BLaER1 treated with 17β-estradiol and CSF1 and Interleukin-3, amounts not matched to agents 10 nM and 100 nM (cell line): ENCODE measurements around the gene VSTM2L.

Experiments used
- H3K27ac ChIP-seq, 11 experiments: shearing (Covaris generic); formaldehyde crosslinking; 2 replicates each; pipeline ENCODE4 v1.8.1; 2022
- H3K27me3 ChIP-seq, 11 experiments: shearing (Covaris generic); formaldehyde crosslinking; 2 replicates each; pipeline ENCODE4 v1.8.1; 2022
- H3K36me3 ChIP-seq, 11 experiments: shearing (Covaris generic); formaldehyde crosslinking; 2 replicates each; pipeline ENCODE4 v1.8.1; 2022
- H3K4me1 ChIP-seq, 10 experiments: shearing (Covaris generic); formaldehyde crosslinking; 2 replicates each; pipeline ENCODE4 v1.8.1; 2022
- H3K4me2 ChIP-seq, 11 experiments: shearing (Covaris generic); formaldehyde crosslinking; 2 replicates each; pipeline ENCODE4 v1.8.1; 2022
- H3K4me3 ChIP-seq, 10 experiments: shearing (Covaris generic); formaldehyde crosslinking; 2 replicates each; pipeline ENCODE4 v1.8.1; 2022
- H3K9ac ChIP-seq, 11 experiments: shearing (Covaris generic); formaldehyde crosslinking; 2 replicates each; pipeline ENCODE4 v1.8.1; 2022
- H3K9me3 ChIP-seq, 11 experiments: shearing (Covaris generic); formaldehyde crosslinking; replicated peaks in 1 of 11; 2 replicates each; pipeline ENCODE4 v1.8.1; 2022
- H4K20me1 ChIP-seq, 11 experiments: shearing (Covaris generic); formaldehyde crosslinking; 2 replicates each; pipeline ENCODE4 v1.8.1; 2022
- Cebpa-rat ChIP-seq, 11 experiments: shearing (Covaris generic); IDR thresholded peaks; 2 replicates each; pipeline ENCODE4 v1.8.1; 2022

VSTM2L gene

DNA sequence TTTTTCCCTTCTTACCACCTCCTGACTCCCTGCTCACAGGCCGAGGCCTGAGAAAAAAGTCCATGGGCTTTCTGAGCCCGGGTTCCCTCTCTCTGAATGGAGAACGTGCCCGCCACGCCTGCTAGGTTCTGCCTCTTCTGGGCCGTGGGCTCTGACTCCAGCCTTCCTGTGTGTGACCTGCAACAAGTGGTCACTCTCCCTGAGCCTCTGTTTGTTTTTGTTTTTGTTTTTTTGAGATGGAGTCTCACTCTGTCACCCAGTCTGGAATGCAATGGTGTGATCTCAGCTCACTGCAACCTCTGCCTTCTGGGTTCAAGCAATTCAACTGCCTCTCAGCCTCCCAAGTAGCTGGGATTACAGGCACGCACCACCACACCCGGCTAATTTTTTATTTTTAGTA lies 17.9 kb upstream of the VSTM2L start:
- no peak for TF ChIP-seq Cebpa-rat (IDR thresholded peaks at IDR 0.05)
- Histone ChIP-seq H3K4me2 (no peak overlapping the region), H3K9ac (no peak overlapping the region), H4K20me1 (peaks cover 0 to 5% (median 0%) of the 10 kb centered on the region in 11 experiments; a peak in 1 of 22 replicates), H3K36me3 (no peaks in the 10 kb centered on the region), H3K27me3 (no peaks in the 10 kb centered on the region), H3K4me1 (peaks cover 0 to 7% (median 0%) of the 10 kb centered on the region in 10 experiments; a peak in 8 of 20 replicates), H3K27ac (no peak overlapping the region), H3K4me3 (no peak overlapping the region), H3K9me3 (no peaks in the 10 kb centered on the region)

DNA sequence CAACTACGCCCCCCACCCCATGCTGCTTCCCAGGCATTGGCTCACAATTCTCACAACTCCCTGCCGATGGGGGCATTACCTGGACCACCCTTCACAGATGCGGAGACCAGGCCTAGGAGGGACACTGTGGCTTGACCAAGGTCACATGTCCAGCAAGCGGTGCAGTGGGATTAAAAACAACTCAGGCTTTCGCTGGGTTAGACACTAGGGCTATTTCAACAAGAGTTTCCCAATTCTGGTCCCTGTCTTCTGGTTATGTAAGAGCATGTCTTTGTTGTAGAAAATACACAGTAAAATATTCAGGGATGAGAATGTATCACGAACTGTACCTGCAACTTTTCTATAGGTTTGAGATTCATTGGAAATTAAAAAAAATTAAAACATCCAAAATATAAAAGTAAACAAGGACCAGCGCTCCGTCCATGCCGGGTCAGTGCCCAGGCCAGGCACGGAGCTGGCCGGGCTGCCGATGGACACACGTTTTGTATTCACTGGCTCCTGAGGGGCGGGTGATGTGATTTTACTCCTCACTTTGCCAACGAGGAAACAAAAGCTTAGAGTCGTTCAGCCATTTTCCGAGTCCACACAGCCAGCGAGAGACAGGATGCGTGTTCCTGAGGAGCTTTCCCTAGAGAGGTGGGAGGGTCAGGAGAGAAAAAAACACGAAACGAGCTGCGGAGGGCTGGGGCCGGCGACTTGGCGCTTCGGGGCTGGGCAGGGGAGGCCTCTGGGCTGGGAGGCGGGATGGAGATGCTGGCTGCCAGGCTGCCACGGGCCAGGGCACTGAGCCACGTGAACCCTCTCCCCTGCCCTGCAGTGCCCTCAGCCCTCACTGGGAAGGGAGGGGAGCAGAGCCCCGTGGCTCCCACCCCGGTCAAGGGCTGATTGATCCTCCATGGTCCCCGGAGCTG lies 17.1 kb upstream of the VSTM2L start:
- TF ChIP-seq Cebpa-rat (IDR thresholded peaks at IDR 0.05), result no peak
- no peaks in the 10 kb centered on the region for H3K27me3 ChIP-seq
- no peak overlapping the region for H3K27ac ChIP-seq
- peaks cover 0 to 5% (median 0%) of the 10 kb centered on the region in 11 experiments; a peak in 1 of 22 replicates for H4K20me1 ChIP-seq
- H3K9ac ChIP-seq, result no peak overlapping the region
- H3K4me3 ChIP-seq, result no peak overlapping the region
- H3K9me3 ChIP-seq, result no peaks in the 10 kb centered on the region
- H3K36me3 ChIP-seq, result no peaks in the 10 kb centered on the region
- H3K4me1 ChIP-seq, result peaks cover 0 to 3% (median 0%) of the 10 kb centered on the region in 10 experiments; a peak in 8 of 20 replicates
- H3K4me2 ChIP-seq, result no peak overlapping the region

DNA sequence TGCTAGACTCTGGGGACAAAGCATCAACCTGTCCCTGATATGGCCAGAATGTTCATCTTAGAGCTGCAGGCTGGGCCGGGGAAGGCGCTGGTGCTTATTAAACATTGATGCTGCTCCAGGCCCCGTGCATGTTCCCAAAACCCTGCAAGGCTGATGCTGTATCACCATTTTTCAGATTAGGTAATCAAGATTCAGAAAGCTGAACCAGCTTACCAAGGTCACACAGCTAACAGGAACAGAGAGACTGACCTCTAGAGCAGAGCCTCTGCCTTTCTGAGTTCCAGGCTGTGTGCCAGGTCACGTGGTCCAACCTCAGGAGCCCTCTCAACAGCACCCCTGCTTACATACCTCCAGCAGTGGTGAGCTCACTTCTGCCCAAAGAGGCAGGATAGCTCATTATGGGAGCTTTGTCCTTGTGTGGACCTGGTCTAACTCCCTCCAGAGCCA lies 16.1 kb upstream of the VSTM2L start:
- Histone ChIP-seq H3K36me3 (no peaks in the 10 kb centered on the region), H3K4me3 (no peak overlapping the region), H3K9ac (no peak overlapping the region), H4K20me1 (peaks cover 0 to 5% (median 0%) of the 10 kb centered on the region in 11 experiments; a peak in 1 of 22 replicates), H3K9me3 (no peaks in the 10 kb centered on the region), H3K4me2 (no peak overlapping the region), H3K4me1 (no peaks in the 10 kb centered on the region; a peak in 1 of 20 replicates), H3K27ac (no peak overlapping the region), H3K27me3 (no peaks in the 10 kb centered on the region)
- TF ChIP-seq Cebpa-rat (IDR thresholded peaks at IDR 0.05), result no peak

DNA sequence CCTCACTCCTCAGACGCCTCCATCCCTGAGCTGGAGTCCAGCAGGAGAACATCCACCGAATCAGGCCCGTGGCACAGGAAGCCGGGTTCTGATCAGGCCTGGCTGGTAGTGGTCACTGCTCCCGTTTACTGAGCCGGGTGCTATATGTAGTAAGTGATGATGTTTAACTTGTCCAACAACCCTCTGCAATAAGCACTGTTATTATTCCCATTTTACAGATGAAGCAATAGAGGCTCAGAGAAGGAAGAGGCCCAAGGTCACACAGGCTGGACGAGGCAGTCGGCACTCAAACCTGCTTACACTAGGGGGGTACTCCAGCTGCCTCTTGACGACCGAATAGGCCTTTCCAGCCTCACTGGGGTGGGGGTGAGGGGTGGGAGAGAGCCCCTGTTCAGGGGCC lies 14.3 kb upstream of the VSTM2L start:
- H3K27ac ChIP-seq, result no peak overlapping the region
- no peak overlapping the region for H3K4me3 ChIP-seq
- H3K9ac ChIP-seq, result no peak overlapping the region
- H3K36me3 ChIP-seq, result no peaks in the 10 kb centered on the region
- no peaks in the 10 kb centered on the region for H3K27me3 ChIP-seq
- H3K4me2 ChIP-seq, result no peak overlapping the region
- H3K9me3 ChIP-seq, result no peaks in the 10 kb centered on the region
- TF ChIP-seq Cebpa-rat (IDR thresholded peaks at IDR 0.05), result no peak
- peaks cover 0 to 4% (median 0%) of the 10 kb centered on the region in 10 experiments; a peak in 3 of 20 replicates for H3K4me1 ChIP-seq
- no peaks in the 10 kb centered on the region; a peak in 1 of 22 replicates for H4K20me1 ChIP-seq

DNA sequence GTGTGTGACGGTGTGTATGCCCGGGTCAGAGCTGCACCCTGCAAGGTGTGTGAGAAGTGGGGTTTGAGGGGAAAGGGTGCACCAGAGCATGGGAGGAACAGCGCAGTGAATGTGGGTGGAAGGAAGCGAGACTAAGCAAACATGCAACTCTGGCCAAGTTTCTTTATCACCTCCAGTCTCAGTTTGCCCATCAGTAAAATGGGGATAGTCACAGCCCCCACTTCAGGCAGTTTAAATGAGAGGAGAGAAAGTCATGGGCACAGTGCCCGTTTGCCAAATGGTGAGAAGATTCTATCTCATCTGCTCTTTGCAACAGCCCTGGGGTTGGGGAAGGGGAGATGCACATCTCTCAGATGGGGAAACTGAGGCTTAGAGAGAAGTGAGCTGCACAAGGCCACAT lies 12.8 kb upstream of the VSTM2L start:
- no peak overlapping the region for H3K9ac ChIP-seq
- H3K4me2 ChIP-seq, result no peak overlapping the region
- H3K27me3 ChIP-seq, result no peaks in the 10 kb centered on the region
- H3K36me3 ChIP-seq, result no peaks in the 10 kb centered on the region
- H3K9me3 ChIP-seq, result no peaks in the 10 kb centered on the region
- H4K20me1 ChIP-seq, result no peaks in the 10 kb centered on the region; a peak in 2 of 22 replicates
- H3K27ac ChIP-seq, result no peak overlapping the region
- no peak for TF ChIP-seq Cebpa-rat (IDR thresholded peaks at IDR 0.05)
- H3K4me1 ChIP-seq, result peaks cover 0 to 11% (median 7%) of the 10 kb centered on the region in 10 experiments; a peak in 11 of 20 replicates
- no peak overlapping the region for H3K4me3 ChIP-seq

DNA sequence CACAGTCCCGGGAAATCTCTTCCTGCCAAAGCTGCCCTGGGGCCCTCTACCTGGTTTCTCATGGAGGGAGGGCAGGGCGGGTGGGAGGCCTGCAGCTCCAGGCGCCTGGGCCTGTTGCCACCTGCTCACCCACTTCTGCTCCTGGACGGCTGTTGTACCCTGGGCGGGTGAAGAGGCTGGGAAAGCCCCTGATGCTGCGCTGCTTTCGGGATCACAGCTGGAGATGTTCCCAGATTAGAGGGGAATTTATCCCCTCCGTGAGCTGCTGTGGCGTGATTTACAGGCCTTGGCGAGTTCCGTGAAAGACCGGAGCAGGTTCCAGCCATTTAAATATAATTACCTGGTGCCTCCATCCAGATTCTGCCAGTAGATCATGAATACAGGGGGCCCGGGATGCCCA lies 12.3 kb upstream of the VSTM2L start:
- Histone ChIP-seq H3K36me3 (no peaks in the 10 kb centered on the region), H3K27me3 (no peaks in the 10 kb centered on the region), H3K9me3 (no peaks in the 10 kb centered on the region), H3K4me1 (peaks cover 0 to 11% (median 7%) of the 10 kb centered on the region in 10 experiments; a peak in 11 of 20 replicates), H3K9ac (no peak overlapping the region), H4K20me1 (no peaks in the 10 kb centered on the region; a peak in 2 of 22 replicates), H3K4me3 (no peak overlapping the region), H3K27ac (no peak overlapping the region), H3K4me2 (no peak overlapping the region)
- TF ChIP-seq Cebpa-rat (IDR thresholded peaks at IDR 0.05), result no peak

DNA sequence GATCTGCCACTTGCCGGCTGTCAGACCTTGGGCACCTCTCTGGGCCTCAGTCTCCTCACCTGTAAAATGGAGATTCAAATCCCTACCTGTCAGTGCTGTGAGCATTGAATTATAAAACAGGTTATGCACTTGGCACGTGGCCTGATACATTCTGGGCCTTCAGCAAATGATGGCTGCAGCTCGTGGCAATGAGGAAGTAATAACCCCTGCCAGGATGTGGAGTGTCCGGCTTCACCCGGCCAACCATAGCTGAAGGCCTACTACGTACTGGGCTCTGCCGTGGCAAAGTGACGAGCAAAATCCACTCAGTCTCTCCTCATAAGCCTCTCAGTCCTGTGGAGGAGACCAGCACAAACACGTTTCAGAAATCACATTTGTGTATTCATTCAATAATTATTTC lies 10.9 kb upstream of the VSTM2L start:
- peaks cover 0 to 11% (median 7%) of the 10 kb centered on the region in 10 experiments; a peak in 11 of 20 replicates for H3K4me1 ChIP-seq
- H3K27ac ChIP-seq, result no peak overlapping the region
- no peaks in the 10 kb centered on the region for H3K9me3 ChIP-seq
- H3K9ac ChIP-seq, result no peak overlapping the region
- H4K20me1 ChIP-seq, result no peaks in the 10 kb centered on the region; a peak in 1 of 22 replicates
- H3K36me3 ChIP-seq, result no peaks in the 10 kb centered on the region
- H3K4me3 ChIP-seq, result no peak overlapping the region
- H3K27me3 ChIP-seq, result no peaks in the 10 kb centered on the region
- no peak for TF ChIP-seq Cebpa-rat (IDR thresholded peaks at IDR 0.05)
- no peak overlapping the region for H3K4me2 ChIP-seq

DNA sequence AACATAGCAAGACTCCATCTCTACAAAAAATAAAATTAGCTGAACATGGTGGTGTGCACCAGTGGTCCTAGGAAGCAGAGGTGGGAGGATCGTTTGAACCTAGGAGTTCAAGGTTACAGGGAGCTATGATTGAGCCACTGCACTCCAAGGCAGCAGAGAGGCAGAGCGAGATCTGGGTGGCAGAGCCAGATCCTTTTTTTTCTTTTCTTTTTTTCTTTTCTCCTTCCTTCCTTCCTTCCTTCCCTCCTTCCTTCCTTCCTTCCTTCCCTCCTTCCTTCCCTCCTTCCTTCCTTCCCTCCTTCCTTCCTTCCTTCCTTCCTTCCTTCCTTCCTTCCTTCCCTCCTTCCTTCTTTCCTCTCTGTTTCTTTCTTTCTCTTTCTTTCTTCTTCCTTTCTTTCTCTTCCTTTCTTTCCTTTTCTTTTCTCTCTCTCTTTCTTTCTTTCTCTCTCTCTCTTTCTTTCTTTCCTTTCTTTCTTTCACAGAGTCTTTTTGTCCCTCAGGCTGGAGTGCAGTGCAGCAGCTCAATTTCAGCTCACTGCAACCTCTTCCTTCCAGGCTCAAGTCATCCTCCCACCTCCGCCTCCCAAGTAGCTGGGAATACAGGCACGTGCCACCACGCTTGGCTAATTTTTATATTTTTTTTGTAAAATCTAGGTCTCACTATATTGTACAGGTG lies 9.2 kb upstream of the VSTM2L start:
- H3K36me3 ChIP-seq, result no peaks in the 10 kb centered on the region
- TF ChIP-seq Cebpa-rat (IDR thresholded peaks at IDR 0.05), result no peak
- no peaks in the 10 kb centered on the region for H3K27me3 ChIP-seq
- H3K9me3 ChIP-seq, result no peaks in the 10 kb centered on the region
- H3K4me1 ChIP-seq, result peaks cover 0 to 11% (median 7%) of the 10 kb centered on the region in 10 experiments; a peak in 11 of 20 replicates
- H3K9ac ChIP-seq, result no peak overlapping the region
- H4K20me1 ChIP-seq, result peaks cover 0 to 3% (median 0%) of the 10 kb centered on the region in 11 experiments; a peak in 1 of 22 replicates
- no peak overlapping the region for H3K4me3 ChIP-seq
- H3K4me2 ChIP-seq, result peak overlapping the region in 4 of 11 experiments; percentile 10 to 20 (median 16); a peak in 5 of 22 replicates
- H3K27ac ChIP-seq, result no peak overlapping the region

DNA sequence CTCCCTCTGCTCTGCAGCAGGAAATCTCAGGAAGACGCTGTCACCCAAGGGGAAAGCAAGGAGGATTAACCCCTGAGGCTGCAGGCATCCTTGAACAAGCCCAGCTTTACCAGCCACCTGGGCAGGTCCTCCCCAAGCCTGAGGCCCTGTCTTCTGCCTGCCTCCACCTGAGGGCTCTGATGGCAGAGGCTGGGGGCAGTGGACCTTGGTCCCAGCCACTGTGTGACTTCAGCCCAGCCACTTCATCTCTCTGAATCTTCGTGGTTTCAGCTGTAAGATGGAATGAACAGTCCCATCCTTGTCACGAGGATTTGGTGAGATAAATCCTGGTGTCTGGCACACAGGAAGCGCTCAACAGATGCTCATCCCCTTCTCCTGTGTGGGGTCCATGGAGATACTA lies 8.5 kb upstream of the VSTM2L start:
- Histone ChIP-seq H3K27ac (no peak overlapping the region), H3K4me3 (no peak overlapping the region), H3K4me2 (peak overlapping the region in 5 of 11 experiments; percentile 4 to 20 (median 15); a peak in 5 of 22 replicates), H3K9me3 (no peaks in the 10 kb centered on the region), H4K20me1 (peaks cover 0 to 3% (median 0%) of the 10 kb centered on the region in 11 experiments; a peak in 2 of 22 replicates), H3K4me1 (peaks cover 0 to 11% (median 7%) of the 10 kb centered on the region in 10 experiments; a peak in 11 of 20 replicates), H3K36me3 (no peaks in the 10 kb centered on the region), H3K9ac (0 out of 22 replicates have a peak overlapping the region, but pooled peaks of 1 of the 11 experiments have one; percentile 2), H3K27me3 (no peaks in the 10 kb centered on the region)
- TF ChIP-seq Cebpa-rat (IDR thresholded peaks at IDR 0.05), result no peak
